T1000 (cell line): Measurements from ENCODE around the gene PACS2.

Experiments
- DNase-seq: peaks from one replicate; lab custom pipeline; 2025; ENCODE audit warnings: mixed read lengths; lab: John Stamatoyannopoulos, UW

Gene PACS2

GRCh38 chr14:105445290-105445689 is 130.7 kb downstream of the PACS2 start:
- no peak for DNase-seq

GRCh38 chr14:105445901-105446845 is 131.6 kb downstream of the PACS2 start:
- DNase-seq: no peak

GRCh38 chr14:105446971-105447370 is 132.4 kb downstream of the PACS2 start:
- DNase-seq: no peak
